Spleen (tissue), 11 donors: ENCODE measurements around the gene AAR2. TPM values are rescaled to one million over a fixed set of nuclear protein-coding genes. Genes with fewer than 3 reads are reported as not detected.

Experiments used
- DNase-seq: peaks from one replicate; pipeline ENCODE4 v3.0.0-alpha.2; 2020
- H3K27ac ChIP-seq, 8 donors: fragments of 200-600 bp; sonication (generic) in 7 of 8; 1 replicate in 4 of 8; 2 replicates in 4 of 8; pipeline versions ENCODE4 v1.5.0 to v1.8.0; 2016 to 2021; ENCODE audit warnings: inconsistent platforms in 4 of 8, mild to moderate bottlenecking in 4 of 8, moderate library complexity in 1 of 8
- H3K27me3 ChIP-seq, 7 donors: fragments of 200-600 bp; sonication (generic) in 6 of 7; replicated peaks in 1 of 7; 1 replicate in 4 of 7; 2 replicates in 3 of 7; pipeline versions ENCODE4 v1.5.0 to v1.8.0; 2016 to 2021; ENCODE audit warnings: inconsistent platforms in 3 of 7, mild to moderate bottlenecking in 1 of 7
- H3K36me3 ChIP-seq, 6 donors: fragments of 200-600 bp; sonication (generic) in 5 of 6; 1 replicate in 4 of 6; 2 replicates in 2 of 6; pipeline versions ENCODE4 v1.5.0 to v1.8.0; 2016 to 2021; ENCODE audit warnings: inconsistent platforms in 2 of 6
- H3K4me1 ChIP-seq, 6 donors: fragments of 200-600 bp; sonication (generic) in 5 of 6; 1 replicate in 3 of 6; 2 replicates in 3 of 6; pipeline versions ENCODE4 v1.5.0 to v1.8.0; 2016 to 2021; ENCODE audit warnings: inconsistent platforms in 3 of 6
- H3K4me3 ChIP-seq, 8 donors: fragments of 200-600 bp; sonication (generic) in 7 of 8; 1 replicate in 4 of 8; 2 replicates in 4 of 8; pipeline versions ENCODE4 v1.5.0 to v1.8.0; 2016 to 2021; ENCODE audit warnings: inconsistent platforms in 4 of 8, mild to moderate bottlenecking in 4 of 8, moderate library complexity in 2 of 8
- H3K9me3 ChIP-seq, 8 donors: fragments of 200-600 bp; sonication (generic) in 7 of 8; 1 replicate in 4 of 8; 2 replicates in 4 of 8; pipeline versions ENCODE4 v1.5.0 to v1.8.0; 2016 to 2021; ENCODE audit warnings: inconsistent platforms in 4 of 8
- POLR2A ChIP-seq, 3 donors: fragments of 450-650 bp; IDR thresholded peaks; one replicate each; pipeline ENCODE4 v1.5.1; 2017; ENCODE audit warnings: antibody characterized with exemption in 3 of 3, mild to moderate bottlenecking in 1 of 3
- POLR2AphosphoS5 ChIP-seq, 3 donors: sonication (generic); formaldehyde crosslinking; IDR thresholded peaks; one replicate each; pipeline ENCODE4 v1.5.1; 2017; ENCODE audit warnings: antibody characterized with exemption in 3 of 3
- WGBS, 5 donors: extraction: QIAGEN DNeasy Blood & Tissue Kit in 3 of 5; methylation state at CpG; one replicate each; pipeline versions ENCODE4 v1.1.5 to v1.1.7; 2013 to 2018; 5-methylcytosine and 5-hydroxymethylcytosine counted together
- intact Hi-C: fragments of 100-400 bp; cut with DNase I; formaldehyde crosslinking; loops from one replicate; pipeline ENCODE4 v1.15.0; 2023; ENCODE audit warnings: low total_unique reads
- polyA plus RNA-seq, 3 donors: library from polyadenylated mRNA; stranded (reverse); fragments of 200-250 nt; gene quantifications; one replicate each; pipeline ENCODE4 v1.2.1, GENCODE V29; 2013
- total RNA-seq, 7 donors: library from RNA; depleted of rRNA in 3 of 7; stranded (reverse); fragments of >200 nt in 3 of 7; fragmentation: NEBNext Ultra II Directional in 4 of 7; extraction: Animal tissue kit (Norgen Biotek cat#: 25700) in 4 of 7; gene quantifications; one replicate each; pipeline versions ENCODE4 v1.1.0 to v1.2.1, GENCODE V29; 2016 to 2021
- TF ChIP-seq, protein P1 (sequence below), 11 experiments: fragments of 200-600 bp in 7 of 11; fragments of 450-650 bp in 4 of 11; sonication (generic) in 4 of 11; IDR thresholded peaks in 8 of 11; conservative IDR thresholded peaks in 3 of 11; 1 replicate in 7 of 11; 2 replicates in 4 of 11; pipeline versions ENCODE4 v1.4.0 to v1.8.0; 2016 to 2021; ENCODE audit warnings: antibody characterized with exemption in 11 of 11, inconsistent platforms in 4 of 11, mild to moderate bottlenecking in 1 of 11
- donor health status: healthy with polysubstance abuse.
- donor health status: DM: no; HTN: no; CAD: no; lungs with moderate emphysema.
- donor health status: DM: no; HTN: no; CAD: no.
- donor health status: Bipolar disorder and iron deficiency.
- donor health status: healthy.
- donor health status: DM: no; HTN: no; CAD: no.
- donor health status: DM: yes; HTN: yes; CAD: no.

Gene AAR2
- total and polyA plus RNA-seq, 10 donors, result 13.3 to 30.0 (median 20.7) TPM

DNA sequence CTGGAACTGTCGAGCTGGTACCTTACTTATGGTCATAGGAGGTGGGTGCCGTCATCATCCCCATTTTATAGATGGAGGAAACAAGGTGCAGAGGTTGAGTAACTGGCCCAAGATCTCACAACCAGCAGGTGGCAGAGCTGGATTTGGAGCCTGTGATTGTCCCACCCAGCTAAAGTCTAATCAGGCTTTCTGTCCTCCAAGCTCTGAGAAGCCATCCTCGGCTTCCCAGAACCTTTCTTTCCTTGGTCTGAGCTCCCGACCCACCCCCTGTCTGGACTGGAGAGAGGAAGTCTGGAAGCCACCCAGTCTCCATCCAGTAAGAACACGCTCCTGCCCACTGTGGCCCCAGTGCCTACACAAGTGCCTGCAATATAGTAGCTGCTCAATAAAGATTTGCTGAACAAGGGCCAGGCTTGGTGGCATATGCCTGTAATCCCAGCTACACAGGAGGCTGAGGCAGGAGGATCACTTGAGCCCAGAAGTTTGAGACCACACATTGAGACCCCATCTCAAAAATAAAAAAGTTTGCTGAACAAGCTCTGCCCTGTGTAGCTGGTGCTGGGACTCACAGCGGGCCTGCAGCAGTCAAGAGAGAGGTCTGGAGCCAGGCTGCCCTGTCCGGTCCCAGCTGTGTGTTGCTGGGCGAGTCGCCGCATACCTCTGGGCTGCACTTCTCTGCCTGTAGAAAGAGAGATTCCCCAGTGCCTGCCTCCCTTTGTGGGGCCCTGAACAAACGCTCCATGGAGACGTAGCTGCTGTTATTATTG, 37.3 kb downstream of the AAR2 start:
- H3K36me3 ChIP-seq, result no peaks in the 10 kb centered on the region
- no peak for DNase-seq
- TF ChIP-seq POLR2A (IDR thresholded peaks at IDR 0.05), result no peak
- TF ChIP-seq, protein P1, sequence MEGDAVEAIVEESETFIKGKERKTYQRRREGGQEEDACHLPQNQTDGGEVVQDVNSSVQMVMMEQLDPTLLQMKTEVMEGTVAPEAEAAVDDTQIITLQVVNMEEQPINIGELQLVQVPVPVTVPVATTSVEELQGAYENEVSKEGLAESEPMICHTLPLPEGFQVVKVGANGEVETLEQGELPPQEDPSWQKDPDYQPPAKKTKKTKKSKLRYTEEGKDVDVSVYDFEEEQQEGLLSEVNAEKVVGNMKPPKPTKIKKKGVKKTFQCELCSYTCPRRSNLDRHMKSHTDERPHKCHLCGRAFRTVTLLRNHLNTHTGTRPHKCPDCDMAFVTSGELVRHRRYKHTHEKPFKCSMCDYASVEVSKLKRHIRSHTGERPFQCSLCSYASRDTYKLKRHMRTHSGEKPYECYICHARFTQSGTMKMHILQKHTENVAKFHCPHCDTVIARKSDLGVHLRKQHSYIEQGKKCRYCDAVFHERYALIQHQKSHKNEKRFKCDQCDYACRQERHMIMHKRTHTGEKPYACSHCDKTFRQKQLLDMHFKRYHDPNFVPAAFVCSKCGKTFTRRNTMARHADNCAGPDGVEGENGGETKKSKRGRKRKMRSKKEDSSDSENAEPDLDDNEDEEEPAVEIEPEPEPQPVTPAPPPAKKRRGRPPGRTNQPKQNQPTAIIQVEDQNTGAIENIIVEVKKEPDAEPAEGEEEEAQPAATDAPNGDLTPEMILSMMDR (IDR thresholded peaks at IDR 0.05 in 8 of 11, conservative IDR thresholded peaks at IDR 0.05 in 3 of 11), result peak in 3 of 11 experiments; percentile 9 to 22 (median 10)
- no peak overlapping the region for H3K4me3 ChIP-seq
- H3K27ac ChIP-seq, result no peak overlapping the region
- H3K27me3 ChIP-seq, result peaks cover 0 to 27% (median 0%) of the 10 kb centered on the region in 7 donors
- H3K9me3 ChIP-seq, result no peaks in the 10 kb centered on the region
- intact Hi-C loops, result no loop called here
- WGBS, 5 donors, result 77 to 84% (median 80%) methylated on average over 9 to 12 of the region's 12 CpGs
- peaks cover 0 to 7% (median 0%) of the 10 kb centered on the region in 6 donors for H3K4me1 ChIP-seq

- H3K4me3 ChIP-seq, result no peak overlapping the region
- no peaks in the 10 kb centered on the region for H3K36me3 ChIP-seq
- no peak for DNase-seq
- peaks cover 0 to 28% (median 0%) of the 10 kb centered on the region in 7 donors for H3K27me3 ChIP-seq
- H3K9me3 ChIP-seq, result no peaks in the 10 kb centered on the region
- peaks cover 0 to 7% (median 0%) of the 10 kb centered on the region in 6 donors for H3K4me1 ChIP-seq
- no peak overlapping the region for H3K27ac ChIP-seq
- WGBS, 5 donors, result 54 to 59% (median 56%) methylated on average over 17 to 20 of the region's 20 CpGs
- intact Hi-C loops, result no loop called here
- no peak for TF ChIP-seq POLR2AphosphoS5 (IDR thresholded peaks at IDR 0.05)
- TF ChIP-seq, protein P1 (IDR thresholded peaks at IDR 0.05 in 8 of 11, conservative IDR thresholded peaks at IDR 0.05 in 3 of 11), result no peak
- TF ChIP-seq POLR2A (IDR thresholded peaks at IDR 0.05), result no peak
Observed at GRCh38 chr20:36274181-36274841, 38.0 kb downstream of the AAR2 start.

- DNase-seq, result no peak
- H3K27me3 ChIP-seq, result peaks cover 0 to 35% (median 0%) of the 10 kb centered on the region in 7 donors
- no peaks in the 10 kb centered on the region for H3K36me3 ChIP-seq
- no peaks in the 10 kb centered on the region for H3K9me3 ChIP-seq
- H3K27ac ChIP-seq, result no peak overlapping the region
- WGBS, 5 donors, result 66 to 87% (median 76%) methylated on average over 4 to 5 of the region's 5 CpGs
- no peak for TF ChIP-seq POLR2AphosphoS5 (IDR thresholded peaks at IDR 0.05)
- TF ChIP-seq, protein P1 (IDR thresholded peaks at IDR 0.05 in 8 of 11, conservative IDR thresholded peaks at IDR 0.05 in 3 of 11), result no peak
- TF ChIP-seq POLR2A (IDR thresholded peaks at IDR 0.05), result no peak
- no peak overlapping the region for H3K4me3 ChIP-seq
- intact Hi-C loops, result no loop called here
- peaks cover 0 to 7% (median 0%) of the 10 kb centered on the region in 6 donors for H3K4me1 ChIP-seq
Observed at GRCh38 chr20:36275011-36275410, 38.7 kb downstream of the AAR2 start.
